ENCODE data around the gene RBMS3. TPM values are rescaled to one million over a fixed set of nuclear protein-coding genes. Genes with fewer than 3 reads are reported as not detected.
A peak's percentile ranks its signal among the peaks of the same experiment; 100 is the strongest.
"Not testable (repeated sequence)": the region's sequence is repeated elsewhere in the genome, so short reads cannot be mapped to it uniquely, and the experiment has no call there.

RBMS3 gene
- total RNA-seq, 1 donor from 2014 or later: 79.3 TPM

- no peak for DNase-seq (ENCODE audit: low spot score)
Measured at GRCh38 chr3:29429055-29429679, 148.3 kb downstream of the RBMS3 start.

DNA sequence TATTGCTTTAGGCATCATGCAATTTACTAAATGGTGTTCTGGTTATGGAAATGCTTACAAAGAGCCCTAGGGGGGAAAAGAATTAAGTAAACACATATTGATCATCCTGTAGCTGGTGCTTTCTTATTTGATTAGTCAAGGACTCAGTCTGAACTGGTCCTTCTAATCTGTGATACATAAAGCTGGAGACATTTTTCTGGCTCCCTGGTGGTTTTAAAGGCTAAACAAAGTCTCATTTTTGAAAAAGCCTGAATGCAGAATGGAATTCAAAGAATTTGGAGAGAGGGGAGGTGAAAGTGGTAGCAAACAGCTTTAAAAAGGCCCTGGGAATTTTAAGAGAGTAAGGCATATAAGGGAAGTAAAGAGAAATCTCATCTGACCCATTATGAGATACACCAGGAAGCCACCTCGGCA lies 149.7 kb downstream of the RBMS3 start:
- no peak for DNase-seq (ENCODE audit: low spot score)

GRCh38 chr3:29436612-29437323 lies 155.9 kb downstream of the RBMS3 start:
- no peak for DNase-seq (ENCODE audit: low spot score)

GRCh38 chr3:29438580-29438979 lies 157.7 kb downstream of the RBMS3 start:
- DNase-seq (ENCODE audit: low spot score): no peak

- peak; percentile 48 for DNase-seq (ENCODE audit: low spot score)
Measured at GRCh38 chr3:29440413-29441305, 159.8 kb downstream of the RBMS3 start.

GRCh38 chr3:29441422-29441821 lies 160.6 kb downstream of the RBMS3 start:
- no peak for DNase-seq (ENCODE audit: low spot score)

- no peak for DNase-seq (ENCODE audit: low spot score)
Measured at GRCh38 chr3:29447946-29448627, 167.2 kb downstream of the RBMS3 start.

GRCh38 chr3:29451920-29452319 lies 171.0 kb downstream of the RBMS3 start:
- DNase-seq (ENCODE audit: low spot score): no peak

- DNase-seq (ENCODE audit: low spot score): no peak
Measured at GRCh38 chr3:29452934-29453283, 172.0 kb downstream of the RBMS3 start.

DNA sequence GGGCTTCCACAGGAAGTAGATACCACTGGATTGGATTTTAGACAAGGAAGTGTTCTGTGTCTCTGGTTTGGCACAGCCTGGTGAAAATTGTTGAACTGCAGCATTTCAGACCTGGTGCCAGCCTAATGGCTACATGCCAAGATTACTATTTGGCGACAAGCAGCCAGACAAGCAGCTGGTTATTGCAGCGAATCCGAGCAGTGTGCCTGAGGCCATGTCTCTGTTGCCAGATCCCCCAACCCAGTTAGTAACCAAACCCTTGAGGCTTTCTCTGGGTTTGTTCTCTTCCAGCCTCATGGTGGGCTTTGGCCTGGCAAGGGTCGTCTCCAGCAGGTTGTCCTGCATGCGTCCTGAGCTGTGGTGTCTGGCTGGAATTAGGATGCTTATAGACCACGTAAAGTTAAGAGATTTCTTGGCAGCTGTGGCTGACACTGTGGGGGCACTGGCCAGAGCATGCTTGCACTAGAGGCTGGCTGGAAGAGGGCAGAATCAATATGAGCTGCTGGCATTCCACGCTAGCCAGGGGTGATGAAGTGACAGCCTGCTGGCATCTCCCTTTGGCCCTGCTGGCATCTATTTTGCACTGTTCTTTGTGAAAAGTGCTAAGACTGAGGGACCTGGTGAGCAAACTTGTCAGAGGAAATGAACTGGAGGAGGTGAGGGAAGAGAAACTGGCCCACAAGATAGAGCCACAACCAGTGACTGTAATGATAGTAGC lies 172.6 kb downstream of the RBMS3 start:
- DNase-seq (ENCODE audit: low spot score): peak; percentile 76

DNA sequence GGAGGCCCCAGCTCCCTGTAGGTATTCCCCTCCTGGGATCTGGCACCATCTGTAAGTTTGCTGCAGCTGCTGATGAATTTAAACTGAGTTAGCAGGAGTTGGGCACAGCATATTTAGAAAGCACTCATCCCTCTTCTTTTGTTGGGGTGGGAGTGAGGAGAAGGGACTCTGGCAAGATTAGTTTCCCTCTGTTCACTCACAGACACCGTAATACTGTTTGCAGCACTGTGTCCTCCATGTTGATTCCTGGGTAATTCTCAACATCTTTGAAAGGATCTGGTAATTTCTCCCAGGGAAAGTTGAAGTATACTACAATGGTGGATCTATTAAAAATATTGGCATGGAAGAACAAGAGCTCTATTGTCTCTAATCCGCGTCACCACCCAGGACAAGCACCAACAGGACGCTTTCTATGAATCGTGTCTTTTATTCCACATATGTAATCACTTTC lies 173.3 kb downstream of the RBMS3 start:
- no peak for DNase-seq (ENCODE audit: low spot score)

DNA sequence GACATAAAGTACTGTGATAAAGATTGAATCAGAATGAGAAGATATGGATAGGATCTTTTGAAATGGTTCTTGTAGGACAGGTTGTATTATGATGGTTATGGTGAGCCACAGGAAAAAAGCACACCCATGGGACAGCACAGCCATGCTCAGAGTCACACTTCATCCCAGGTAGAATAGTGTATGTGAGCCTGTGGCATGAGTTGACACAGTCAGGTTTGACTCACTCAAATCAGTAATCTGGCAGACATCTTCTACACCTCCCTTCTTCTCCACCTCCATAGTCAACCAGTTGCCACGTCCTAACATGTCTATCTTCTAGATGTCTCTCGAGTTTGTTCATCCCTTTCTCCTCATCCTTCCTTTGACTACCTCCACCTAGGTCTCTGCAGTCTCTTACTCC lies 176.0 kb downstream of the RBMS3 start:
- DNase-seq (ENCODE audit: low spot score): no peak

GRCh38 chr3:29463304-29463703 lies 182.4 kb downstream of the RBMS3 start:
- no peak for DNase-seq (ENCODE audit: low spot score)

- no peak for DNase-seq (ENCODE audit: low spot score)
Measured at GRCh38 chr3:29465836-29466235, 185.0 kb downstream of the RBMS3 start.

DNA sequence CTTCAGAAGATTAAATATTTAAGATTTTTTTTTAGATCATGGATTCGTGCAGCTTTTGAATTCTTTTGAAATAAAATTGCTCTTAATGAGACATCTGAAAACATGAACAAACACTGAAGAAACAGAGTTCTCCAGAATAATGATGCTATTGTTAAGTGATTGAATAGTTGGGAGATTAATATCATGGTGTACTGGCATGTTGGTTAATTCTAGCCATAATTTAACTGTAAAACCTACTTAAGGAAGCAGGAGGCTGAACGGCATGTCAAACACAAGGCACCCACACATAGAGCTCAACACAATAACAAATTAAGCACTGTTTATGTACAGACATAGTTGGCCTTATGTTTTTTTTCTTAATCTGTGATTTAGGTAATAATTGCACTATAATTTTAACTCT lies 185.6 kb downstream of the RBMS3 start:
- DNase-seq (ENCODE audit: low spot score): no peak

DNA sequence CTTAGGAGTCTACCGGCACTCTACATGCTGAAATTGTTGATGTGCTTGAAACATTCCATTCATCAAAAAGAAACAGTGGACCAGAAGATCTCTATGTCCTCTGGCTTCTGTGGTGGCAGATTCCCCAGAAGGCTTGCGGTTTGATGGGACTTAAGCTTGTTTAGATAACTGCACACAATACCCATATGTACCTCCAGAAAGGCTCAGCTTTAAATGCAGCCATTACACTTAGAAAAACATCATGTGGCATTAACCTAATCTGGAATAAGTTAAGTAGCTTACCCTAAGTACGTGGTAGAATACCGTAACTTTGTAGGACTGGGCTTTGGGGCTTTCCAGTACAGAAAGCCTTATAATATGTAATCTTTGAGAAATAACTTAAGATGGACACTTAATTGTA lies 187.3 kb downstream of the RBMS3 start:
- DNase-seq (ENCODE audit: low spot score): no peak

DNA sequence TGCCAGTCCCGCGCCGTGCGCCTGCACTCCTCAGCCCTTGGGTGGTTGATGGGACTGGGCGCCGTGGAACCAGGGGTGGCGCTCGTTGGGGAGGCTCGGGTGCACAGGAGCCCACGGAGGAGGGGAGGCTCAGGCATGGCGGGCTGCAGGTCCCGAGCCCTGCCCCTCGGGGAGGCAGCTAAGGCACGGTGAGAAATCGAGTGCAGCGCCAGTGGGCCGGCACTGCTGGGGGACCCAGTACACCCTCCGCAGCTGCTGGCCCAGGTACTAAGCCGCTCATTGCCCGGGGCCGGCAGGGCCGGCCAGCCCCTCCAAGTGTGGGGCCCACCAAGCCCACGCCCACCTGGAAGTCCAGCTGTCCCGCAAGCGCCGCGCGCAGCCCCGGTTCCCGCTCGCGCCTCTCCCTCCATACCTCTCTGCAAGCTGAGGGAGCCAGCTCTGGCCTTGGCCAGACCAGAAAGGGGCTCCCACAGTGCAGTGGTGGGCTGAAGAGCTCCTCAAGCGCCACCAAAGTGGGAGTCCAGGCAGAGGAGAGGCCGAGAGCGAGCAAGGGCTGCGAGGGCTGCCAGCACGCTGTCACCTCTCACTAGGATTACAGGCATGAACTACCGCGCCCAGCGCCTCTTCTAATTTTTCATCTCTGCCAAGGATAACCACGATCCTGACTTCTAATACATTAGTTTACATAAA lies 192.8 kb downstream of the RBMS3 start:
- DNase-seq (ENCODE audit: low spot score): not testable (repeated sequence)

DNA sequence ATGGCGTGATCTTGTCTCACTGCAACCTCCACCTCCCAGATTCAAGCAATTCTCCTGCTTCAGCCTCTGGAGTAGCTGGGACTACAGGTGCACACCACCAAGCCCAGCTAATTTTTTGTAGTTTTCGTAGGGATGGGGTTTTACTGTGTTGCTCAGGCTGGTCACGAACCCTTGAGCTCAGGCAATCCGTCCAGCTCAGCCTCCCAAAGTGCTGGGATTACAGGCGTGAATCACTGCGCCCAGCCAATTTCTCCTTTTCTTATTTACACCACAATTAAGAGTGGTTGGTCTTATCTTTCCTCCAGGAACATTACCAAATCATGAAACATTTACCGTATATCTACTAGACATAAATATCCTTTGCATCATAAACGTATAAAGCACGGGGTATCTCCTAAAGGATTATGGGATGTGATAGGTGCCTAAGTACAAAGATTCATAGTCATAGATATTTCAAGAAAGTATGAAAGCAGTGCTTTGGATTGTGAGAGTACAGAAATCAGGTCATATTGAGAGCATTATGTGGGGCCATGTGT lies 194.5 kb downstream of the RBMS3 start:
- DNase-seq (ENCODE audit: low spot score): no peak

DNA sequence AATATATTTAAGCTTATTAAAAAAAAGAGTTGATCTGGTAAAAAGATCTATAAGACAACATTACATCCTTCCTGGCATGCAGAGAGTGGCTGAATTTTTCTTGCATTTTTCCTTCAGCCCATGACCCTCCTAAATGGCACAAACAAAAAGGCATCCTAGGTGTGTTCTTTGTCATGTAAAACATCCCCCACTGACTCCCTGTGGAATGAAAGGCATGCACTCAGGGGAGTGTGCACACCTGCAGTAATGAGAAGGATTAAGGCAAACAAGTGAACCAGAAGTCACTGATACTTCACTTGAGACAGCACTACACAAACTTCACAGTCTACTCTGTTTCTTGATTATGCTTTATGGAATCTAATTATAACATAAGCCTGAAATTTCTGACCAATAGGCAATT lies 195.0 kb downstream of the RBMS3 start:
- no peak for DNase-seq (ENCODE audit: low spot score)

DNA sequence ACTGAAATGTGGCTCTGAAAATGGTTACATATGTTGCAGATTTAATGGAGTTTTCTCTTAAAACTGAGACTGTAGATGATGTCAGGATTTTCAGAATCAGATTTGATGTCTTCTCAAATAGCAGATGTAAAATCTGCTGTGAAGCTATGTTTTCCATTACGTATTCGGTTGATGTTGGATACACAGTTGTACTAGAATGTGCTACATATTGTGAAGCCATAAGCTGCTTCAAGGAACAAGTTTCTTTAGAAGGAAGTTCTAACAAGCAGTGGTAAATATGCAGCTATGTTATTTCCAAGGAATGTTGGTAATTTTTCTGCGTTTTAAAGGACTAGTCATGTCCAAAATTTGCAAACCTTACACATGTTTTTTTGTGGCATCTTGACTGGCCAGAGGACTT lies 197.7 kb downstream of the RBMS3 start:
- DNase-seq (ENCODE audit: low spot score): no peak

- DNase-seq (ENCODE audit: low spot score): no peak
Measured at GRCh38 chr3:29481249-29481648, 200.4 kb downstream of the RBMS3 start.
